Mesenchymal stem cell (in vitro differentiated cells and primary cell): ENCODE results near the gene TRIM15.

Experiments used
- DNase-seq: peaks from one replicate; pipeline ENCODE4 v3.0.0-alpha.2; 2013
- H2AFZ ChIP-seq: one replicate; pipeline ENCODE4 v1.6.1; 2013; ENCODE audit warnings: low read depth, mild to moderate bottlenecking, control low read depth, inconsistent platforms, low read length, moderate library complexity
- H2AK5ac ChIP-seq: 2 replicates; pipeline ENCODE4 v1.6.1; 2013; ENCODE audit warnings: low read length, moderate library complexity, mild to moderate bottlenecking, inconsistent platforms; ENCODE audit not compliant: severe bottlenecking
- H2BK120ac ChIP-seq: one replicate; pipeline ENCODE4 v1.6.1; 2013; ENCODE audit warnings: low read depth, mild to moderate bottlenecking, inconsistent platforms, low read length, moderate library complexity
- H2BK12ac ChIP-seq, 2 experiments: one replicate each; pipeline ENCODE4 v1.6.1; 2013; ENCODE audit warnings: inconsistent platforms in 2 of 2, low read length in 2 of 2, mild to moderate bottlenecking in 2 of 2, moderate library complexity in 2 of 2, control low read depth in 1 of 2
- H2BK15ac ChIP-seq: one replicate; pipeline ENCODE4 v1.6.1; 2013; ENCODE audit warnings: mild to moderate bottlenecking, low read depth, inconsistent platforms; ENCODE audit not compliant: poor library complexity, severe bottlenecking
- H2BK5ac ChIP-seq: 2 replicates; pipeline ENCODE4 v1.6.1; 2013; ENCODE audit warnings: low read depth, mild to moderate bottlenecking, low read length, control low read depth, inconsistent platforms; ENCODE audit not compliant: poor library complexity, severe bottlenecking
- H3K14ac ChIP-seq, 2 experiments: one replicate each; pipeline ENCODE4 v1.6.1; 2013; ENCODE audit warnings: inconsistent platforms in 2 of 2, low read length in 2 of 2, control low read depth in 1 of 2, mild to moderate bottlenecking in 1 of 2, moderate library complexity in 1 of 2
- H3K18ac ChIP-seq, 2 experiments: one replicate each; pipeline ENCODE4 v1.6.1; 2013; ENCODE audit warnings: inconsistent platforms in 2 of 2, low read length in 2 of 2, control low read depth in 1 of 2, low read depth in 1 of 2, mild to moderate bottlenecking in 1 of 2
- H3K23ac ChIP-seq, 2 experiments: one replicate each; pipeline ENCODE4 v1.6.1; 2013; ENCODE audit warnings: inconsistent platforms in 2 of 2, low read length in 2 of 2, mild to moderate bottlenecking in 2 of 2, moderate library complexity in 2 of 2, control low read depth in 1 of 2
- H3K27ac ChIP-seq: 2 replicates; pipeline ENCODE4 v1.5.1; 2013; ENCODE audit warnings: mild to moderate bottlenecking, moderate library complexity, low read length, control low read depth, inconsistent platforms; ENCODE audit not compliant: poor library complexity, severe bottlenecking
- H3K27me3 ChIP-seq, 2 experiments: 2 replicates each; pipeline versions ENCODE4 v1.6.1 to v1.7.0; 2013; ENCODE audit warnings: low read length in 2 of 2, mild to moderate bottlenecking in 2 of 2, moderate library complexity in 2 of 2, control low read depth in 1 of 2, inconsistent platforms in 1 of 2; ENCODE audit not compliant: control insufficient read depth in 1 of 2, insufficient read depth in 1 of 2
- H3K36me3 ChIP-seq, 2 experiments: 2 replicates each; pipeline versions ENCODE4 v1.6.1 to v1.7.0; 2013; ENCODE audit warnings: low read length in 2 of 2, control low read depth in 1 of 2, inconsistent platforms in 1 of 2, low read depth in 1 of 2, mild to moderate bottlenecking in 1 of 2; ENCODE audit not compliant: insufficient read depth in 2 of 2, control insufficient read depth in 1 of 2
- H3K4ac ChIP-seq, 2 experiments: one replicate each; pipeline ENCODE4 v1.6.1; 2013; ENCODE audit warnings: inconsistent platforms in 2 of 2, low read length in 2 of 2, mild to moderate bottlenecking in 2 of 2, moderate library complexity in 2 of 2, control low read depth in 1 of 2, low read depth in 1 of 2
- H3K4me1 ChIP-seq: 2 replicates; pipeline ENCODE4 v1.6.1; 2013; ENCODE audit warnings: low read depth, low read length, control low read depth; ENCODE audit not compliant: control insufficient read depth, insufficient read depth
- H3K4me2 ChIP-seq: 2 replicates; pipeline ENCODE4 v1.6.1; 2013; ENCODE audit warnings: low read length, mild to moderate bottlenecking, inconsistent platforms; ENCODE audit not compliant: poor library complexity, severe bottlenecking
- H3K4me3 ChIP-seq, 2 experiments: 2 replicates each; pipeline versions ENCODE4 v1.5.1 to v1.7.0; 2013; ENCODE audit warnings: low read length in 2 of 2, mild to moderate bottlenecking in 2 of 2, control low read depth in 1 of 2, low read depth in 1 of 2; ENCODE audit not compliant: insufficient read depth in 1 of 2
- H3K79me1 ChIP-seq: replicated peaks from 2 replicates; pipeline ENCODE4 v1.6.1; 2013; ENCODE audit warnings: mild to moderate bottlenecking, control low read depth, low read length, inconsistent platforms; ENCODE audit not compliant: poor library complexity, severe bottlenecking
- H3K9ac ChIP-seq: 2 replicates; pipeline ENCODE4 v1.7.0; 2013; ENCODE audit warnings: mild to moderate bottlenecking, low read length, moderate library complexity
- H3K9me3 ChIP-seq: 2 replicates; pipeline ENCODE4 v1.7.0; 2013; ENCODE audit warnings: mild to moderate bottlenecking, low read length; ENCODE audit not compliant: control insufficient read depth
- H4K8ac ChIP-seq: one replicate; pipeline ENCODE4 v1.6.1; 2013; ENCODE audit warnings: inconsistent platforms, mild to moderate bottlenecking, low read length, moderate library complexity
- H4K91ac ChIP-seq: one replicate; pipeline ENCODE4 v1.6.1; 2013; ENCODE audit warnings: mild to moderate bottlenecking, low read length, inconsistent platforms
- WGBS: methylation state at CpG from one replicate; pipeline ENCODE4 v1.1.7; 2013; ENCODE audit warnings: mixed read lengths; 5-methylcytosine and 5-hydroxymethylcytosine counted together

Gene TRIM15

GRCh38 chr6:30207619-30208295, 44.4 kb downstream of the TRIM15 start:
- H3K79me1 ChIP-seq = peaks cover 39% of the 10 kb centered on the region
- H2BK5ac ChIP-seq = no peak overlapping the region
- no peak overlapping the region for H4K8ac ChIP-seq
- H3K9me3 ChIP-seq = no peaks in the 10 kb centered on the region
- no peak overlapping the region for H2BK120ac ChIP-seq
- H3K23ac ChIP-seq = no peak overlapping the region
- peaks cover 0 to 15% of the 10 kb centered on the region in 2 experiments for H3K36me3 ChIP-seq
- H2BK15ac ChIP-seq = no peak overlapping the region
- H3K18ac ChIP-seq = no peak overlapping the region
- peaks cover 12% of the 10 kb centered on the region for H3K4me1 ChIP-seq
- DNase-seq = no peak
- no peak overlapping the region for H3K4me2 ChIP-seq
- H2AK5ac ChIP-seq = no peak overlapping the region
- WGBS = 66% methylated on average over 4 of the region's 4 CpGs
- H3K4me3 ChIP-seq = peak overlapping the region in 1 of 2 experiments; percentile 26
- no peak overlapping the region for H3K14ac ChIP-seq
- H3K27ac ChIP-seq = no peak overlapping the region
- no peak overlapping the region for H2BK12ac ChIP-seq
- no peak overlapping the region for H4K91ac ChIP-seq
- H2AFZ ChIP-seq = no peak overlapping the region
- H3K27me3 ChIP-seq = no peaks in the 10 kb centered on the region
- peak overlapping the region; percentile 10 for H3K9ac ChIP-seq
- H3K4ac ChIP-seq = no peak overlapping the region

- no peak overlapping the region for H3K18ac ChIP-seq
- no peak overlapping the region for H2BK120ac ChIP-seq
- peaks cover 14% of the 10 kb centered on the region for H3K4me1 ChIP-seq
- no peak overlapping the region for H3K4me3 ChIP-seq
- peak overlapping the region; percentile 98 for H3K9ac ChIP-seq
- no peak overlapping the region for H4K8ac ChIP-seq
- WGBS = 100% methylated on average over 1 of the region's 2 CpGs
- peaks cover 22% of the 10 kb centered on the region for H3K79me1 ChIP-seq
- no peak overlapping the region for H2BK15ac ChIP-seq
- H2AK5ac ChIP-seq = no peak overlapping the region
- no peak overlapping the region for H2BK12ac ChIP-seq
- H2AFZ ChIP-seq = no peak overlapping the region
- H3K27me3 ChIP-seq = no peaks in the 10 kb centered on the region
- H3K14ac ChIP-seq = no peak overlapping the region
- no peak overlapping the region for H3K27ac ChIP-seq
- no peaks in the 10 kb centered on the region for H3K9me3 ChIP-seq
- H4K91ac ChIP-seq = no peak overlapping the region
- no peak overlapping the region for H2BK5ac ChIP-seq
- no peak overlapping the region for H3K4ac ChIP-seq
- H3K23ac ChIP-seq = no peak overlapping the region
- no peak overlapping the region for H3K4me2 ChIP-seq
- DNase-seq = no peak
- peaks cover 0 to 12% of the 10 kb centered on the region in 2 experiments for H3K36me3 ChIP-seq
Measured at GRCh38 chr6:30211306-30211705, 48.0 kb downstream of the TRIM15 start.

- H2BK120ac ChIP-seq = no peak overlapping the region
- H3K9ac ChIP-seq = peak overlapping the region; percentile 98
- H2BK5ac ChIP-seq = no peak overlapping the region
- peaks cover 0 to 12% of the 10 kb centered on the region in 2 experiments for H3K36me3 ChIP-seq
- no peak overlapping the region for H2AK5ac ChIP-seq
- H3K79me1 ChIP-seq = peaks cover 19% of the 10 kb centered on the region
- WGBS = 67% methylated on average over 3 of the region's 3 CpGs
- H4K91ac ChIP-seq = no peak overlapping the region
- H3K4me2 ChIP-seq = peak overlapping the region; percentile 49
- H3K4me3 ChIP-seq = peak overlapping the region in 1 of 2 experiments; percentile 94
- H4K8ac ChIP-seq = no peak overlapping the region
- H2BK15ac ChIP-seq = no peak overlapping the region
- no peaks in the 10 kb centered on the region for H3K9me3 ChIP-seq
- H3K4ac ChIP-seq = no peak overlapping the region
- H3K18ac ChIP-seq = no peak overlapping the region
- no peak overlapping the region for H3K14ac ChIP-seq
- H3K23ac ChIP-seq = no peak overlapping the region
- no peak for DNase-seq
- no peak overlapping the region for H3K27ac ChIP-seq
- H3K4me1 ChIP-seq = peaks cover 10% of the 10 kb centered on the region
- H2BK12ac ChIP-seq = no peak overlapping the region
- H2AFZ ChIP-seq = no peak overlapping the region
- H3K27me3 ChIP-seq = no peaks in the 10 kb centered on the region
Measured at GRCh38 chr6:30211899-30212298, 48.6 kb downstream of the TRIM15 start.

- Histone ChIP-seq H3K18ac (peak within 1 kb of the TSS; percentile 97 to 99), H3K79me1 (peaks cover 14% of the 10 kb centered on the region), H3K27me3 (no peaks in the 10 kb centered on the region), H3K4ac (peak within 1 kb of the TSS; percentile 55 to 94), H3K4me3 (peak within 1 kb of the TSS; percentile 94 to 95), H2BK12ac (peak within 1 kb of the TSS; percentile 9 to 59), H2BK5ac (peak within 1 kb of the TSS; percentile 85), H4K8ac (peak within 1 kb of the TSS; percentile 100), H3K9ac (peak within 1 kb of the TSS; percentile 98), H3K9me3 (no peaks in the 10 kb centered on the region), H2BK120ac (no peak within 1 kb of the TSS), H3K4me2 (peak within 1 kb of the TSS; percentile 99), H3K14ac (peak within 1 kb of the TSS; percentile 44 to 94), H2AK5ac (no peak within 1 kb of the TSS), H3K23ac (peak within 1 kb of the TSS; percentile 18 to 98), H2BK15ac (peak within 1 kb of the TSS; percentile 77), H3K27ac (peak within 1 kb of the TSS; percentile 53), H3K36me3 (peaks cover 0 to 12% of the 10 kb centered on the region in 2 experiments), H3K4me1 (peaks cover 5% of the 10 kb centered on the region), H4K91ac (peak within 1 kb of the TSS; percentile 96), H2AFZ (peak within 1 kb of the TSS; percentile 97)
- under 1% methylated on average over 54 of the region's 59 CpGs for WGBS
- DNase-seq = peak; percentile 98
Measured at GRCh38 chr6:30212865-30213666, 49.7 kb downstream of the TRIM15 start, which contains the start of gene TRIM26. Gene TRIM26, minus strand, starts transcription at chr6:30213406. Its CDS starts 14,303 bp downstream, at chr6:30199103.
